Measurements from ENCODE around the gene KDELR3. TPM values are rescaled to one million over a fixed set of nuclear protein-coding genes. Genes with fewer than 3 reads are reported as not detected.

The KDELR3 gene
- total RNA-seq, 2 donors from 2014 or later, result 0.32 to 0.40 TPM

- Mint-ChIP-seq H3K27me3 (peaks cover 26% of the 10 kb centered on the region), H3K27ac (no peak overlapping the region), H3K4me1 (no peaks in the 10 kb centered on the region), H3K9me3 (no peaks in the 10 kb centered on the region), H3K36me3 (ENCODE audit: low read depth) (no peaks in the 10 kb centered on the region), H3K4me3 (no peak overlapping the region)
- no peak for ATAC-seq (replicated peaks)
Measured at GRCh38 chr22:38448945-38449745, 18.8 kb upstream of the KDELR3 start.

- Mint-ChIP-seq H3K27ac (no peak overlapping the region), H3K9me3 (no peaks in the 10 kb centered on the region), H3K4me3 (no peak overlapping the region), H3K36me3 (ENCODE audit: low read depth) (no peaks in the 10 kb centered on the region), H3K27me3 (peaks cover 29% of the 10 kb centered on the region), H3K4me1 (no peaks in the 10 kb centered on the region)
- no peak for ATAC-seq (replicated peaks)
Measured at GRCh38 chr22:38449776-38450175, 18.1 kb upstream of the KDELR3 start.

- H3K9me3 Mint-ChIP-seq, result no peaks in the 10 kb centered on the region
- no peak overlapping the region for H3K4me3 Mint-ChIP-seq
- no peaks in the 10 kb centered on the region for H3K4me1 Mint-ChIP-seq
- ATAC-seq (replicated peaks), result no peak
- H3K27me3 Mint-ChIP-seq, result peaks cover 26% of the 10 kb centered on the region
- H3K36me3 Mint-ChIP-seq (ENCODE audit: low read depth), result no peaks in the 10 kb centered on the region
- no peak overlapping the region for H3K27ac Mint-ChIP-seq
Measured at GRCh38 chr22:38450234-38450797, 17.6 kb upstream of the KDELR3 start.

- Mint-ChIP-seq H3K27ac (no peak overlapping the region), H3K9me3 (no peaks in the 10 kb centered on the region), H3K4me3 (no peak overlapping the region), H3K27me3 (peaks cover 27% of the 10 kb centered on the region), H3K4me1 (no peaks in the 10 kb centered on the region), H3K36me3 (ENCODE audit: low read depth) (peaks cover 3% of the 10 kb centered on the region)
- no peak for ATAC-seq (replicated peaks)
Measured at GRCh38 chr22:38451404-38451803, 16.5 kb upstream of the KDELR3 start.

GRCh38 chr22:38451864-38452263 is 16.0 kb upstream of the KDELR3 start:
- no peaks in the 10 kb centered on the region for H3K9me3 Mint-ChIP-seq
- H3K27ac Mint-ChIP-seq, result no peak overlapping the region
- no peak overlapping the region for H3K4me3 Mint-ChIP-seq
- H3K36me3 Mint-ChIP-seq (ENCODE audit: low read depth), result peaks cover 7% of the 10 kb centered on the region
- no peaks in the 10 kb centered on the region for H3K4me1 Mint-ChIP-seq
- peaks cover 31% of the 10 kb centered on the region for H3K27me3 Mint-ChIP-seq
- no peak for ATAC-seq (replicated peaks)

GRCh38 chr22:38452373-38453065 is 15.4 kb upstream of the KDELR3 start:
- no peaks in the 10 kb centered on the region for H3K4me1 Mint-ChIP-seq
- H3K36me3 Mint-ChIP-seq (ENCODE audit: low read depth), result peaks cover 8% of the 10 kb centered on the region
- H3K27ac Mint-ChIP-seq, result no peak overlapping the region
- H3K4me3 Mint-ChIP-seq, result no peak overlapping the region
- H3K9me3 Mint-ChIP-seq, result no peaks in the 10 kb centered on the region
- H3K27me3 Mint-ChIP-seq, result peaks cover 38% of the 10 kb centered on the region
- no peak for ATAC-seq (replicated peaks)

GRCh38 chr22:38453066-38453672 is 14.7 kb upstream of the KDELR3 start:
- Mint-ChIP-seq H3K9me3 (no peaks in the 10 kb centered on the region), H3K4me3 (no peak overlapping the region), H3K27ac (no peak overlapping the region), H3K4me1 (no peaks in the 10 kb centered on the region), H3K27me3 (peaks cover 42% of the 10 kb centered on the region), H3K36me3 (ENCODE audit: low read depth) (peaks cover 8% of the 10 kb centered on the region)
- no peak for ATAC-seq (replicated peaks)

- H3K36me3 Mint-ChIP-seq (ENCODE audit: low read depth), result peaks cover 8% of the 10 kb centered on the region
- H3K27ac Mint-ChIP-seq, result no peak overlapping the region
- H3K27me3 Mint-ChIP-seq, result peaks cover 49% of the 10 kb centered on the region
- no peak for ATAC-seq (replicated peaks)
- peak overlapping the region; percentile 57 for H3K4me3 Mint-ChIP-seq
- no peaks in the 10 kb centered on the region for H3K4me1 Mint-ChIP-seq
- H3K9me3 Mint-ChIP-seq, result no peaks in the 10 kb centered on the region
Measured at GRCh38 chr22:38453996-38454352, 13.9 kb upstream of the KDELR3 start.

- no peak overlapping the region for H3K27ac Mint-ChIP-seq
- peak; percentile 35 for ATAC-seq (replicated peaks)
- H3K9me3 Mint-ChIP-seq, result no peaks in the 10 kb centered on the region
- H3K36me3 Mint-ChIP-seq (ENCODE audit: low read depth), result peaks cover 8% of the 10 kb centered on the region
- no peaks in the 10 kb centered on the region for H3K4me1 Mint-ChIP-seq
- peak overlapping the region; percentile 57 for H3K4me3 Mint-ChIP-seq
- peaks cover 53% of the 10 kb centered on the region for H3K27me3 Mint-ChIP-seq
Measured at GRCh38 chr22:38454353-38455075, 13.4 kb upstream of the KDELR3 start.

GRCh38 chr22:38455076-38455529 is 12.8 kb upstream of the KDELR3 start, which contains the start of gene KCNJ4:
TSS of gene KCNJ4 (minus strand) at chr22:38455199. CDS start at chr22:38428132, 27,067 bp downstream.
- Mint-ChIP-seq H3K27me3 (peaks cover 50% of the 10 kb centered on the region), H3K4me1 (no peaks in the 10 kb centered on the region), H3K4me3 (peak within 1 kb of the TSS; percentile 57), H3K9me3 (no peaks in the 10 kb centered on the region), H3K36me3 (ENCODE audit: low read depth) (peaks cover 8% of the 10 kb centered on the region), H3K27ac (no peak within 1 kb of the TSS)
- no peak for ATAC-seq (replicated peaks)

- no peaks in the 10 kb centered on the region for H3K9me3 Mint-ChIP-seq
- no peak for ATAC-seq (replicated peaks)
- no peak overlapping the region for H3K4me3 Mint-ChIP-seq
- H3K27ac Mint-ChIP-seq, result no peak overlapping the region
- peaks cover 8% of the 10 kb centered on the region for H3K36me3 Mint-ChIP-seq (ENCODE audit: low read depth)
- H3K4me1 Mint-ChIP-seq, result no peaks in the 10 kb centered on the region
- peaks cover 52% of the 10 kb centered on the region for H3K27me3 Mint-ChIP-seq
Measured at GRCh38 chr22:38455530-38456271, 12.2 kb upstream of the KDELR3 start.

GRCh38 chr22:38456272-38456835 is 11.5 kb upstream of the KDELR3 start:
- no peaks in the 10 kb centered on the region for H3K4me1 Mint-ChIP-seq

More at GRCh38 chr22:38456272-38456835, 11.5 kb upstream of the KDELR3 start:
- no peak for ATAC-seq (replicated peaks)
- H3K9me3 Mint-ChIP-seq, result no peaks in the 10 kb centered on the region
- H3K27me3 Mint-ChIP-seq, result peaks cover 54% of the 10 kb centered on the region
- no peak overlapping the region for H3K27ac Mint-ChIP-seq
- H3K4me3 Mint-ChIP-seq, result peak overlapping the region; percentile 45
- H3K36me3 Mint-ChIP-seq (ENCODE audit: low read depth), result peaks cover 8% of the 10 kb centered on the region

Data from activated T-helper 17 cell treated with anti-CD3 and anti-CD28 coated beads, Interleukin-2, amount 50 U/mL, for 72 hours (primary cell).